GM12872 (cell line): Measurements from ENCODE around the gene GOLT1A.

ENCODE experiments used
- CTCF ChIP-seq: IDR thresholded peaks from 3 replicates; pipeline ENCODE4 v1.5.1; 2011; ENCODE audit warnings: low read depth, mild to moderate bottlenecking, low read length, moderate library complexity; ENCODE audit not compliant: insufficient read depth

GOLT1A gene

GRCh38 chr1:204149635-204150565 is 63.9 kb downstream of the GOLT1A start:
- TF ChIP-seq CTCF = no peak

GRCh38 chr1:204149107-204149506 is 64.7 kb downstream of the GOLT1A start:
- no peak for TF ChIP-seq CTCF
